Umbilical cord (tissue), 2 donors: ENCODE results near the gene SNED1. TPM values are rescaled to one million over a fixed set of nuclear protein-coding genes. Genes with fewer than 3 reads are reported as not detected.
A peak's percentile ranks its signal among the peaks of the same experiment; 100 is the strongest.
"Not testable (repeated sequence)": the region's sequence is repeated elsewhere in the genome, so short reads cannot be mapped to it uniquely, and the experiment has no call there.

Experiments
- DNase-seq: peaks from one replicate; pipeline ENCODE4 v3.0.0-alpha.2; 2015; ENCODE audit warnings: low spot score
- total RNA-seq: library from RNA; depleted of rRNA; stranded (reverse); fragments of >200 nt; gene quantifications from one replicate; pipeline ENCODE4 v1.2.3, GENCODE V29; 2014; ENCODE audit warnings: low replicate concordance; ENCODE audit not compliant: insufficient read depth

Gene SNED1
- total RNA-seq, 1 donor from 2014 or later: 3.6 TPM

- no peak for DNase-seq
These were observed 84.1 kb downstream of the SNED1 start for GRCh38 chr2:241082341-241083090.

- DNase-seq: no peak
These were observed 84.6 kb downstream of the SNED1 start for GRCh38 chr2:241083091-241083415.

GRCh38 chr2:241084856-241085444, 86.5 kb downstream of the SNED1 start:
- DNase-seq: no peak

- no peak for DNase-seq
These were observed 89.2 kb downstream of the SNED1 start for GRCh38 chr2:241087420-241088268.

GRCh38 chr2:241088376-241088775, 90.0 kb downstream of the SNED1 start:
- DNase-seq: no peak

- DNase-seq: no peak
These were observed 90.6 kb downstream of the SNED1 start for GRCh38 chr2:241088791-241089732.

- no peak for DNase-seq
These were observed 92.8 kb downstream of the SNED1 start for GRCh38 chr2:241091201-241091600.

GRCh38 chr2:241091734-241092445, 93.5 kb downstream of the SNED1 start:
- DNase-seq: no peak

- DNase-seq: no peak
These were observed 94.3 kb downstream of the SNED1 start for GRCh38 chr2:241092677-241093076.

GRCh38 chr2:241093133-241093781, 94.8 kb downstream of the SNED1 start:
- DNase-seq: not testable (repeated sequence)

- no peak for DNase-seq
These were observed 95.8 kb downstream of the SNED1 start for GRCh38 chr2:241094172-241094571.

- DNase-seq: no peak
These were observed 96.6 kb downstream of the SNED1 start for GRCh38 chr2:241094924-241095420.

- no peak for DNase-seq
These were observed 97.3 kb downstream of the SNED1 start for GRCh38 chr2:241095594-241096290.

- DNase-seq: no peak
These were observed 98.6 kb downstream of the SNED1 start for GRCh38 chr2:241096979-241097378.

GRCh38 chr2:241099246-241099645, 100.8 kb downstream of the SNED1 start:
- DNase-seq: no peak

GRCh38 chr2:241102239-241102803, 103.9 kb downstream of the SNED1 start, which contains the start of gene MTERF4:
Gene MTERF4, minus strand, starts transcription at chr2:241102287. Its CDS starts 14 bp downstream, at chr2:241102273.
- peak; percentile 86 for DNase-seq

GRCh38 chr2:241103176-241103595, 104.8 kb downstream of the SNED1 start:
- DNase-seq: no peak

GRCh38 chr2:241104611-241105010, 106.2 kb downstream of the SNED1 start:
- DNase-seq: not testable (repeated sequence)

GRCh38 chr2:241105641-241106040, 107.2 kb downstream of the SNED1 start:
- DNase-seq: no peak
